Heart left ventricle (tissue), 16 donors: ENCODE results near the gene SLC37A2. TPM values are rescaled to one million over a fixed set of nuclear protein-coding genes. Genes with fewer than 3 reads are reported as not detected.
"Not testable (repeated sequence)": the region's sequence is repeated elsewhere in the genome, so short reads cannot be mapped to it uniquely, and the experiment has no call there.

Experiments
- ATAC-seq, 4 donors: fragments of 200-7000 bp; cut with Tn5 transposase; one replicate each; pipeline ENCODE4 v1.9.1; 2020 to 2022; ENCODE audit warnings: moderate library complexity in 4 of 4, mild to moderate bottlenecking in 3 of 4, moderate number of reproducible peaks in 1 of 4
- DNase-seq, 5 donors: peaks; one replicate each; pipeline ENCODE4 v3.0.0-alpha.2; 2020
- H3K27ac ChIP-seq, 12 donors: fragments of 200-600 bp; sonication (generic) in 4 of 12; one replicate each; pipeline versions ENCODE4 v1.5.0 to v1.8.0; 2016 to 2022; ENCODE audit warnings: mild to moderate bottlenecking in 2 of 12
- H3K27me3 ChIP-seq, 9 donors: fragments of 200-600 bp; sonication (generic) in 2 of 9; one replicate each; pipeline versions ENCODE4 v1.5.1 to v1.8.0; 2016 to 2022; ENCODE audit warnings: mild to moderate bottlenecking in 3 of 9
- H3K36me3 ChIP-seq, 9 donors: fragments of 200-600 bp; sonication (generic) in 2 of 9; one replicate each; pipeline versions ENCODE4 v1.5.0 to v1.8.0; 2018 to 2022; ENCODE audit warnings: mild to moderate bottlenecking in 2 of 9
- H3K4me1 ChIP-seq, 12 donors: fragments of 200-600 bp; sonication (generic) in 4 of 12; one replicate each; pipeline versions ENCODE4 v1.5.0 to v1.8.0; 2016 to 2022; ENCODE audit warnings: mild to moderate bottlenecking in 3 of 12
- H3K4me3 ChIP-seq, 12 donors: fragments of 200-600 bp; sonication (generic) in 4 of 12; one replicate each; pipeline versions ENCODE4 v1.5.0 to v1.8.0; 2017 to 2022; ENCODE audit warnings: mild to moderate bottlenecking in 9 of 12, moderate library complexity in 4 of 12
- H3K9me3 ChIP-seq, 12 donors: fragments of 200-600 bp; sonication (generic) in 4 of 12; one replicate each; pipeline versions ENCODE4 v1.5.0 to v1.8.0; 2016 to 2022; ENCODE audit warnings: mild to moderate bottlenecking in 1 of 12
- POLR2A ChIP-seq, 2 donors: fragments of 450-650 bp; IDR thresholded peaks; one replicate each; pipeline ENCODE4 v1.6.1; 2017; ENCODE audit warnings: antibody characterized with exemption in 2 of 2, mild to moderate bottlenecking in 2 of 2, moderate library complexity in 2 of 2
- WGBS, 4 donors: extraction: QIAGEN DNeasy Blood & Tissue Kit in 2 of 4; methylation state at CpG; one replicate each; pipeline versions ENCODE4 v1.1.5 to v1.1.7; 2013 to 2018; 5-methylcytosine and 5-hydroxymethylcytosine counted together
- intact Hi-C, 10 donors: fragments of 100-400 bp; cut with DNase I; formaldehyde crosslinking; loops; one replicate each; pipeline versions ENCODE4 v1.11.1 to v1.14.2; 2022
- polyA plus RNA-seq, 2 donors: library from polyadenylated mRNA; stranded (reverse); fragments of 200-250 nt; gene quantifications; one replicate each; pipeline ENCODE4 v1.2.3, GENCODE V29; 2013
- total RNA-seq, 9 donors: library from RNA; depleted of rRNA in 2 of 9; stranded (reverse); fragments of >200 nt in 2 of 9; fragmentation: NEBNext Ultra II Directional in 3 of 9; extraction: Animal tissue kit (Norgen Biotek cat#: 25700) in 3 of 9; gene quantifications; one replicate each; pipeline versions ENCODE4 v1.1.0 to v1.2.4, GENCODE V29; 2016 to 2023
- TF ChIP-seq, protein P1 (sequence below), 12 donors: fragments of 200-600 bp; sonication (generic) in 4 of 12; IDR thresholded peaks; one replicate each; pipeline versions ENCODE4 v1.5.0 to v1.8.0; 2018 to 2022; ENCODE audit warnings: antibody characterized with exemption in 12 of 12, mild to moderate bottlenecking in 5 of 12
- donor health status: ischemic (EF 13 %, LVEDD 7.1; RV severe dilation, severe dysfunction).
- donor health status: healthy with polysubstance abuse.
- donor health status: DM: no; HTN: yes; CAD: no.
- donor health status: DM: no; HTN: no; CAD: no.
- donor health status: ischemic (EF 25% LVEDD 6.9; RV normal size, moderate dysfunction).
- donor health status: ischemic (EF 25% LVEDD 5.7; RV mildly dilated, moderate dysfunction).
- donor health status: healthy.
- donor health status: DM: yes; HTN: yes; CAD: no.
- donor health status: ischemic (EF 35%, LVEDD 5.7; RV mildly dilated, moderate dysfunction).
- donor health status: nonischemic (EF 11% LVEDD 7.7; RV severe dilation, severe dysfunction).
- donor health status: DM: yes; HTN: yes; CAD: no.
- donor health status: PGD.
- donor health status: ischemic (EF 29% LVEDD 5.4; RV normal size, mild dysfunction).
- donor health status: nonischemic (EF 23%, LVEDD 6.1; RV moderate dilation, normal function).

SLC37A2 gene
- total and polyA plus RNA-seq, 11 donors, result 0.65 to 17.9 (median 2.3) TPM

DNA sequence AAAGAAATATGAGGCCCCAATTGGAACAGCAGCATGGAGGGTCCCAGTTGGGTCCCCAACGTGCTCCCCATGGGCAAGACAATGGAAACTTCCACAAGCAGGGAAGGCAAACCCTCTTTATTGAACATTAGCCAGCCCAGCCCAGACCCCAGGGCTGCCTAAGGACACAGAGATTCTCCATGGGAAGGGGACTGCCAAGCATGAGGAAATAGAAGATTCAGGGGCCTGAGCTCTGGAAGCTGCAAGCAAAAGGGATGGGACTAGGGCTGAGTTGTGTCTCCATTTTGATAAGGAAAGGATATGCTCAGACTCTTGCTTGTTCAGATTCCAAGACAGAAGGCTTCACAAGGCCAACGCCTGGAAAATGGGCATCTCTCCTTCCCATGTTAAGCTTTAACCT lies 25.0 kb downstream of the SLC37A2 start:
- ATAC-seq, result no peak
- no peak for DNase-seq
- TF ChIP-seq POLR2A (IDR thresholded peaks at IDR 0.05), result no peak
- peaks cover 0 to 10% (median 0%) of the 10 kb centered on the region in 9 donors for H3K36me3 ChIP-seq
- no peaks in the 10 kb centered on the region for H3K9me3 ChIP-seq
- 67 to 87% (median 86%) methylated on average over 2 of the region's 2 CpGs for WGBS, 4 donors
- peaks cover 0 to 10% (median 4%) of the 10 kb centered on the region in 12 donors for H3K4me1 ChIP-seq
- H3K4me3 ChIP-seq, result no peak overlapping the region
- peaks cover 0 to 16% (median 0%) of the 10 kb centered on the region in 9 donors for H3K27me3 ChIP-seq
- no peak overlapping the region for H3K27ac ChIP-seq
- intact Hi-C loops, result loop anchor here in 1 of 10 donors (5.0 kb wide), 1 partner anchor 259 kb away; no protein-coding TSS in a partner anchor

DNA sequence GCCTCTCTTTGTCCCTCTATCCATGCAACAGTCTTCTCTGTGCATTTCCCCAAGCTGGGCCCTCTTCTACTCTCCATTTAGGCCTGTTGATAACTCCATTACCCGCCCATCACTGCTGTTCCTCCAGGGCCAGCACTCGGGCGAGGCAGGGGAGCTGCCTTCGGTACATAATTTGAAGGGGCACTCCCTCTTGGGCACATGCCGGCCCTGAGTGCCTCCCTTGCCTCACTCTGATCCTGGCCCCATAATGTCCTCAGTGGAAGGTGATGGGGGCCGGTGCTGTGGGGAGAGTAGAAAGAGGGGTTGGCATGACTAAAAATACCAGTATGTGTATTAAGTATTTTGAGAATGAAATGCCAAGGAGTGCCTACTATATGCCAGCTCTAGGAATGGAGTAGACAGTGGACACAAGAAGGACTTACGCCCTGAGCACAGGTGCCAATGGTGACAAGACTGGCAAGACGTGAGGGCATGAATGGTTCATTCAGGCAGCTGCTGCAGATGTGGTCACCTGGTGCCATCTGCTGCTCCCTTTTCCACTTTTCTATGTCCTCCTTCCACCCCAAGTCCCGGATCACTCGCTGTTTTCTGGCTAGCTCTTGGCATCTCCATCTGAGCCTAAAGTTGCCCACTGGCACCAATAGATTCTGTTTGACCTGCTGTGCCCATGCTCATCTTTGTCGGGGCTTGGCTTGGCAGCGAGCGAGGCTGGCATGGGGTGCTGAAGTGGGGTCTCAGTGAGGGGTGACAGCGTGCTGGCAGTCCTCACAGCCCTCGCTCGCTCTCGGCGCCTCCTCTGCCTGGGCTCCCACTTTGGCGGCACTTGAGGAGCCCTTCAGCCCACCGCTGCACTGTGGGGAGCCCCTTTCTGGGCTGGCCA lies 25.7 kb downstream of the SLC37A2 start:
- ATAC-seq (no peak), DNase-seq (no peak)
- H3K36me3 ChIP-seq, result peaks cover 0 to 10% (median 0%) of the 10 kb centered on the region in 9 donors
- peaks cover 0 to 12% (median 0%) of the 10 kb centered on the region in 9 donors for H3K27me3 ChIP-seq
- intact Hi-C loops, result loop anchor here in 1 of 10 donors (5.0 kb wide), 1 partner anchor 258 kb away; no protein-coding TSS in a partner anchor
- TF ChIP-seq, protein P1, sequence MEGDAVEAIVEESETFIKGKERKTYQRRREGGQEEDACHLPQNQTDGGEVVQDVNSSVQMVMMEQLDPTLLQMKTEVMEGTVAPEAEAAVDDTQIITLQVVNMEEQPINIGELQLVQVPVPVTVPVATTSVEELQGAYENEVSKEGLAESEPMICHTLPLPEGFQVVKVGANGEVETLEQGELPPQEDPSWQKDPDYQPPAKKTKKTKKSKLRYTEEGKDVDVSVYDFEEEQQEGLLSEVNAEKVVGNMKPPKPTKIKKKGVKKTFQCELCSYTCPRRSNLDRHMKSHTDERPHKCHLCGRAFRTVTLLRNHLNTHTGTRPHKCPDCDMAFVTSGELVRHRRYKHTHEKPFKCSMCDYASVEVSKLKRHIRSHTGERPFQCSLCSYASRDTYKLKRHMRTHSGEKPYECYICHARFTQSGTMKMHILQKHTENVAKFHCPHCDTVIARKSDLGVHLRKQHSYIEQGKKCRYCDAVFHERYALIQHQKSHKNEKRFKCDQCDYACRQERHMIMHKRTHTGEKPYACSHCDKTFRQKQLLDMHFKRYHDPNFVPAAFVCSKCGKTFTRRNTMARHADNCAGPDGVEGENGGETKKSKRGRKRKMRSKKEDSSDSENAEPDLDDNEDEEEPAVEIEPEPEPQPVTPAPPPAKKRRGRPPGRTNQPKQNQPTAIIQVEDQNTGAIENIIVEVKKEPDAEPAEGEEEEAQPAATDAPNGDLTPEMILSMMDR (IDR thresholded peaks at IDR 0.05), result no peak
- 85 to 90% (median 87%) methylated on average over 12 to 20 of the region's 20 CpGs for WGBS, 4 donors
- no peak overlapping the region for H3K4me3 ChIP-seq
- H3K27ac ChIP-seq, result no peak overlapping the region
- peaks cover 0 to 10% (median 4%) of the 10 kb centered on the region in 12 donors for H3K4me1 ChIP-seq
- H3K9me3 ChIP-seq, result no peaks in the 10 kb centered on the region

DNA sequence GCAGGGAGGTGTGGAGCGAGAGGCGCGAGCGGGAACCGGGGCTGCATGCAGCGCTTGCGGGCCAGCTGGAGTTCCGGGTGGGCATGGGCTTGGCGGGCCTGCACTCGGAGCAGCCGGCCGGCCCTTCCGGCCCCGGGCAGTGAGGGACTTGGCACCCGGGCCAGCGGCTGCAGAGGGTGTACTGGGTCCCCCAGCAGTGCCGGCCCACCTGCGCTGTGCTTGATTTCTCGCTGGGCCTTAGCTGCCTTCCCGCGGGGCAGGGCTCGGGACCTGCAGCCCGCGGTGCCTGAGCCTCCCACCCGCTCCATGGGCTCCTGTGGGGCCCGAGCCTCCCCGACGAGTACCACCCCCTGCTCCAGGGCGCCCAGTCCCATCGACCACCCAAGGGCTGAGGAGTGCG lies 26.4 kb downstream of the SLC37A2 start:
- 92 to 95% (median 94%) methylated on average over 25 to 31 of the region's 31 CpGs for WGBS, 4 donors
- H3K9me3 ChIP-seq, DNase-seq, H3K4me3 ChIP-seq, H3K27ac ChIP-seq, ATAC-seq, H3K27me3 ChIP-seq, H3K36me3 ChIP-seq: not testable (repeated sequence)
- H3K4me1 ChIP-seq, result peaks cover 0 to 10% (median 4%) of the 10 kb centered on the region in 12 donors
- intact Hi-C loops, result loop anchor here in 1 of 10 donors (5.0 kb wide), 1 partner anchor 258 kb away; no protein-coding TSS in a partner anchor

DNA sequence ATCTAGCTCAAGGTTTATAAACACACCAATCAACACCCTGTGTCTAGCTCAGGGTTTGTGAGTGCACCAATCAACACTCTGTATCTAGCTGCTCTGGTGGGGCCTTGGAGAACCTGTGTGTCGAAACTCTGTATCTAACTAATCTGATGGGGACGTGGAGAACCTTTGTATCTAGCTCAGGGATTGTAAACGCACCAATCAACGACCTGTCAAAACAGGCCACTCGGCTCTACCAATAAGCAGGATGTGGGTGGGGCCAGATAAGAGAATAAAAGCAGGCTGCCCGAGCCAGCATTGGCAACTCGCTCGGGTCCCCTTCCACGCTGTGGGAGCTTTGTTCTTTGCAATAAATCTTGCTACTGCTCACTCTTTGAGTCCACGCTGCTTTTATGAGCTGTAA lies 27.0 kb downstream of the SLC37A2 start:
- intact Hi-C loops, result loop anchor here (2.0 to 10.0 kb wide), 10 partner anchors 52 to 785 kb away; no protein-coding TSS in a partner anchor
- not testable (repeated sequence) for H3K36me3 ChIP-seq, ATAC-seq, H3K4me3 ChIP-seq, H3K27me3 ChIP-seq, H3K27ac ChIP-seq, H3K9me3 ChIP-seq, DNase-seq
- peaks cover 0 to 10% (median 4%) of the 10 kb centered on the region in 12 donors for H3K4me1 ChIP-seq
- WGBS, 4 donors, result 67 to 75% (median 72%) methylated on average over 10 of the region's 10 CpGs

DNA sequence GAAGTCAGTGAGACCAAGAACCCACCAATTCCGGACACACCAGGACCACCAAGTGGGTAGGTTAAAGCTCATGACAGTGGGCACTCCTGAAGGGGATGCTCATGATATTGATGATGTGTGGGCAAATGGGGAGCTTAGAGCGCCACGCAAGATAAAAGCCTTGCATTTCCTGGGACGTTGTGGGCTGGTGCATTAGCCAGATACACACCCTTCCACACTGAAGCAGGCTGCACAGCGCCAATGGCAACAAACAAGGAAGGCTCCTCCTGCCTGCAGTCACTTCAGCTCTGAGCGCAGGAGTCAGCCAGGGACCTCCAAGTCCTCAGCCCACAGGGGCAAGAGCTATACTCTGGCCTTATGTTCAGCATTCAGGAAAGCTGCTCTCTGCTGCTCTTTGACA lies 27.7 kb downstream of the SLC37A2 start:
- no peak overlapping the region for H3K4me3 ChIP-seq
- ATAC-seq (peak in 3 of 4 donors; percentile 6 to 12 (median 8)), DNase-seq (no peak)
- no peak for TF ChIP-seq POLR2A (IDR thresholded peaks at IDR 0.05)
- TF ChIP-seq, protein P1 (IDR thresholded peaks at IDR 0.05), result no peak
- no peak overlapping the region for H3K27ac ChIP-seq
- no peaks in the 10 kb centered on the region for H3K9me3 ChIP-seq
- no peaks in the 10 kb centered on the region for H3K27me3 ChIP-seq
- intact Hi-C loops, result loop anchor here (1.0 to 10.0 kb wide), 12 partner anchors 50 to 784 kb away; no protein-coding TSS in a partner anchor
- H3K36me3 ChIP-seq, result peaks cover 0 to 13% (median 6%) of the 10 kb centered on the region in 9 donors
- H3K4me1 ChIP-seq, result peaks cover 0 to 10% (median 4%) of the 10 kb centered on the region in 12 donors
- WGBS, 4 donors, result 75 to 83% (median 81%) methylated on average over 6 of the region's 6 CpGs
